Colon (tissue), 2 donors: ENCODE measurements around the gene TOMM40L.
"Not testable (repeated sequence)": the region's sequence is repeated elsewhere in the genome, so short reads cannot be mapped to it uniquely, and the experiment has no call there.

Source experiments
- FAIRE-seq: peaks from 2 replicates; lab custom pipeline; 2012; peaks lifted over from hg19 to GRCh38; lab: Jason Lieb, UNC
- donor health status: control.
- donor health status: control.

The TOMM40L gene

DNA sequence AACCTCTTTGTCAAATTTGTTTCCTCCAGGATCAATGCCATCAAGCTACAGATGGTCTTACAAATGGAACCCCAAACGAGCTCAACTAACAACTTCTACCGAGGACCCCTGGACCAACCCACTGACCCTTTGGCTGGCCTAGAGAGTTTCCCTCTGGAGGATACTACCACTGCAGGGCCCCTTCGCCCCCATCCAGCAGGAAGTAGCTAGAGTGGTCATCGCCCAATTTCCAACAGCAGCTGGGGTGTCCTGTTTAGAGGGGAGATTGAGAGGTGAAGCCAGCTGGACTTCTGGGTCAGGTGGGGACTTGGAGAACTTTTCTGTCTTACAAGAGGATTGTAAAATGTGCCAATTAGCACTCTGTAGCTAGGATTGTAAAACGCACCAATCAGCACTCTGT lies 31.2 kb downstream of the TOMM40L start:
- not testable (repeated sequence) for FAIRE-seq

DNA sequence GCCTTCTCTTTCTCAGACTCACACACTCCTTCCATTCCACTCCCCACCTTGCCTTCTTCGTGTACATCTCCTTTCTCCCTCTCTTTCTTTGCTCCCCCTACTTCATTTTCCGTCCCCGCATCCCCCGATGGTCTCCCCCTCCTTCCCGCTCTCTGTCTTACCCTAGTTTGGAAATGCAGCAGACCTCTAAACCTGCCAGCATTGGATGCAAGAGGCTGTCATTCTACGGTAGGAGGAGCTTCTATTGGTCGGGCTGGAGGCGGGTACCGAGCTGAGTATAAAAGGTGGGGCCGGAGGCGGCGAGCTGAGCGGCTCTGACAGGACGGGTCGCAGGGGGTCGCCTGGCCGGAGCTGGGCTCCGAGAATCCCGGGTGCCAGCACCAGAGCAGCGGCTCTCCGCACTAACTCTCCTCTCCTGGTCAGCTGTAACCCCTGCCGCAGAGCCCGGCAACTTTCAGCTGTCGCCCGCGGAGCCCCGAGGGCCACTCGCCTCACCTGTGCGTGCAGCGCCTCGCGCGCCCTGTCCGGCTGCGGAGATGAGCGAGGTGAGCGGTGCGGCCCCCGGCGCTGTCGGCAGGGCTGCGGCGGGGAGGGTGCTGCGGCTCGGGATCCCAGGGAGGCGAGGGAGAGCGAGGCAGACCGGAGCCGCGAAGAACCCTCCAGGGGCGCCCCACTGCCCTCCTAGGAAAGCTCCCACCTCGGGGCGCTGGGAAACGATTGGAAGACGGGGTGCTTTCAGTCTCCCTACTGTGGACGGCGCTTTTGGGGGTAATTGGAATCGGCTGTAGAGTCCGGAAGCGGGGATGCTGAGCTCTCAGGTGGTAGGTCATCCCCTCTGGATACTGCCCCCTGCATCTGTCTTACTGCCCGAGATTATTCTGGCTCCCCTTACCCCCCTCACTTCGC lies 32.8 kb downstream of the TOMM40L start, which contains the start of gene PCP4L1:
Gene PCP4L1, plus strand, starts transcription at position 307 of the 906 bp plus-strand sequence. Its CDS starts 230 bp downstream, at position 537.
- no peak for FAIRE-seq

DNA sequence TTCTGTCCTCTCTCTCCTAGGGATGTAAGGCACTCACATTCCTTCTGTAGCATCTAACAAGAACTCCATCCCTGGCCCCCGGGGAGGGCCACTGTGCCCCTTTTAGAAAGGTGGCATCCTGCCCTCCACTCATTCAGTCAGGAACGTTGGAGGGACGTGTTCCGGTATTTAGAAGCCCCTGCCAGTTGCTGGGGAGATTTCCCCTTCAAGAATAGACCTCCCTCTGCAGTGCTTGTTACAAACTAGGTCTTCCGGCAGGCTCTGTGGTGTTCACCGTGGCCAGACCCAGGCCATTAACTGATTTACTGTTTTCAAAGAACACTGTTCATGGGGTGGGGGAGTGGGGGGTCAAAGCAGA lies 33.5 kb downstream of the TOMM40L start:
- FAIRE-seq, result no peak

DNA sequence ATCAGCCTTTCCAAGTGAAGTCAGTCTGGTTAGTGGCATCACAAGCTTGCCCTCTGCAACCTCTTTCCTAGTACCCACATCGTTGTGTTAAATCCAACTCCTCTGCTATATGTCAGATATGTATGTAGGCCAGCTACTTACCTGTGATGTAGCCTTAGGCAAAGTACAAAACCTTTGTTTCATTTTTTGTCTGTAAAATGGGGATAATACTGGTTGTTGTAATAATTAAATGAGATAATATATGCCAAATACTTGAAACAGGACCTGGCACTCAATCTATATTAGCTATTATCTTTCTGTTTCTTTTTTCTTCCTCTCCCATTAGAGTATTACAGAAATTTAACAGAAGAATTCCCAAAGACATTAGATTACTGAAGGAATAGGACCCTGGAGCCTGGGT lies 33.9 kb downstream of the TOMM40L start:
- FAIRE-seq, result no peak

GRCh38 chr1:161260376-161261260 lies 34.8 kb downstream of the TOMM40L start:
- no peak for FAIRE-seq

DNA sequence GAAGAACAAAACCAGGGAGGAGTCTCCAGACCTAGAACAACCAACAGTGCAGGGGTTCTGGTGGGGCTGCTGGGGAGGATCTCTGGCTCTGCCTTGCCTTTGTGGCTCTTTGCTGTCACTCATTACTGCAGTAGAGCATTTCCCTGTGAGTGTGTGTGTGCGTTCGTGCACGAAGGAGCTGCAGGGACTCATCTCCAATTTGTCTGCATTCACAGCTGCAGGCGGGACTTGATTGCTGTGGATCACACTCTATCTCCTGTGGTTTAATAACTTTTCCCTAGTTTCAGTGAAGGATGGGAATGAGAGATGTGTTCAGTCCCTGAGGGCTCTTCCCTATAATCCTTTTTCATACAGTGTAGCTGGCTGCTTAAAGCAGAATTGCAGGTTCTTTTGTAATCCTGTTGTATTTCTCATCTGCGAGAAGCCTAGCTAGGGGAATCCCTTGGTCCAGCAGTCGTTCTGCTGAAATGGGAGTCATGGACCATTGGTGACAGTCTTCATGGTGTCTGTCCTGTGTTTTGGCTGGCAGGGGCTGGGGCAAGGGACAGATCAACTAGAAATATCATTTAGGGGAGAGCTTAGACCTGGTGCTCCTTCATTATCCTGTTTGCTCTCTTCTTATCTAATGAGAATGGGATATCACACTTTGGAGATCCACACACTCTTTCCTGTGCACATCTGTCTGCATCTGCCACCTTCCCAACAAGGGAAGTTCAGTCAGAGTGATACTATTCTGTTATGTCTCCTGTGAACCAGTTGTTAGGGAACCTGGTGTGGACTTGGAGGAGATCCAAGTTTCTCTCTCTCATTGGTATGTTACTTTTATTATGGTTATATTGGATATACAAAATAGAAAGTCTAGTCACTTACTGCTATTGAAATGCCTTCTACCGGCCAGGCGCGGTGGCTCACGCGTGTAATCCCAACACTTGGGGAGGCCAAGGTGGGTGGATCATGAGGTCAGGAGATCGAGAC lies 35.7 kb downstream of the TOMM40L start:
- FAIRE-seq, result no peak

- no peak for FAIRE-seq
Observed at GRCh38 chr1:161265305-161265704, 39.4 kb downstream of the TOMM40L start.

DNA sequence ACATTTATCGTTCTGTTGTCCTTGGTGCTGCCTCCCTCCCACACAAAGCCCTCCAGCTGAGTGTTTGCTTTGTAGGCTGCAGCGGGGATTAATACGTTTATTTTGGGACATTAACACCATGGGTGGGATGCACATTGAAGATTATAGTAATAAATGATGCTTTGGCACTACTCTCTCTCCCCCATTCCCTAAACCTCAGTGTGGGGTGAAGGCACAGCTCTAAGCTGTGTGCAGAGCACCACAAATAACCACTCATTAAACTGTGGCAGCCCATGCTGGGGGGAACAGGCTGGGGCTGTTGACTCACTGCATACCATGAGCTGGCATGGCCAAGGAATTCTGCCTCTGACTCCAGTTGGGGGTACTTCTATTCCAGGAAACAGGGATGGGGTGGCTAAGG lies 40.3 kb downstream of the TOMM40L start:
- no peak for FAIRE-seq

DNA sequence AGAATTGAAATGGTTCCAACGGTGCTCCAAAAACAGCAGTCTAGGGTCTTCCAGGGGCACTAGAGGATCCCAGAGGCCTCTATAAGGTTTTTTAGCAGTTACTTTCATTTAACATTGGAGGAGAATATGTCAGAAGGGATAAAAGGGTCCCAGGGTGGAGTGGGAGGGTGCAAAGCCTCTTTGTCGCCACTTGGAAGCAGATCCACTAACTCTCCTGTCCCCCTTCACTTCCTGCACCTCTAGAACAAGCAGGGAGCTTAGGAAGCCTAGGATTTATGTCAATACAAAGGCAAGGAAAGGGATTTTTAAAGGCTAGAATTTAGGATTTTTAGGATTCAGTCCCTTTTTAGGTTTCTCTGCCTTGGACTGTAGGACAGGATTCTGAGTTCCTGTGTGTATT lies 41.0 kb downstream of the TOMM40L start:
- FAIRE-seq, result no peak

DNA sequence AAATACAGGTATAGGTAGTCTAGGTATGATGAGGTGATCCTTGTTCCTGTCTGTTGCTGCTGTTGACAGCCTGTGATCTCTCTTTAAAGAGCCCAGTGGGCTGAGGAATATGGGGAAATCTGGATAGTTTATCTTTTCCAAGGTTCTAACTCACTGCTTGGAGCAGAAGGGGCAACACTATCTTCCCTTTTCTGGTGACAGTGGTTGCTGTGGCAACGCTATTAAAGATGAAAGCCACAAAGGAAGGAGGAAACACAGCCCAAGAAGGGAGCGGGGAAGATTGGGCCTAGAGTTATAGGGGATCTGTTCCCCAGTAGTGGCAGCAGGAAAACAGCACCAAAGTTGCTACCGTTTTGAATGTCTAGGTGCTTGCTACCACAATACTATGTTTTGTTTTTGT lies 41.5 kb downstream of the TOMM40L start:
- FAIRE-seq, result no peak

DNA sequence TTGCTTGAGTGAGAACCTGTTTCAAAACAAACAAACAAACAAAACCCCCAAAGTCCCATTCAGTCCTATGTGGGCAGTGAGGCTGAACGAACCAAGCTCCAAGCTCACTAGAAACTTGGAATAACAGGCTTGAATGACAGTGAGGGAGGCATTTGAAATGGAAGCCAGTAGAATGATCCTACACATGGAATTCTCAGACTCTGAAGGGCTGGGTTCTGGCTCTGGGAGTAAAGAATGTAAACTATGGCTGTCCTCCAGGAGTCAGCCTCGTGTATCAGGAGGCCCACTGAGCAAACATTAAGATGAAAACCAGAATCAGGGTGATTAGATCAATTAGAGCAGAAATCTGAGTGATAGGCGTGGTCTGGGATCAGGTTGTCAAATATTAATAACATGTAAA lies 47.5 kb downstream of the TOMM40L start:
- FAIRE-seq, result no peak

DNA sequence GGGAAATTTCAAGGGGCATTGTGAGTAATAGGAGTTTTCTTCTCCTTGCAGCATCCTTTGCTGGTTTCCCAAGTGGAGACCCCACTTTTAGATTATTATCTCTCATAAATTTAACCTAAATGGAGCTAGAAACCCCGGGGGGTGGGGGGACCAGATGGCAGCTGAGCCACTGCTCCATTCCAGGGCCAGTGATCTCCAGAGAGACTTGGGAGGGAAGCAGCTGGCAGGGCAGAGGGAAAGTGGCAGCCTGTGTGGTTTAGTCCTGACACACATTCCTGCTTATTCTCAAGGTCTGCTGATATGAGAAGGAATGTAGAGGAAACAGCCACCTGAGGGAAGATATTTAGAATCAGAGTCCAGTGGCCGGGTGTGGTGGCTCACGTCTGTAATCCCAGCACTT lies 49.0 kb downstream of the TOMM40L start:
- FAIRE-seq, result no peak
